Stimulated activated CD8-positive, alpha-beta memory T cell treated with anti-CD3 and anti-CD28 coated beads, Interleukin-7, amount 100 ng/mL, for 1 hour (primary cell): ENCODE data around the gene CORO2B.
"Not testable (repeated sequence)": the region's sequence is repeated elsewhere in the genome, so short reads cannot be mapped to it uniquely, and the experiment has no call there.

Source experiments
- DNase-seq, 2 donors: peaks; one replicate each; pipeline ENCODE4 v3.0.0-alpha.2; 2020; ENCODE audit warnings: low read depth in 2 of 2

The CORO2B gene

DNA sequence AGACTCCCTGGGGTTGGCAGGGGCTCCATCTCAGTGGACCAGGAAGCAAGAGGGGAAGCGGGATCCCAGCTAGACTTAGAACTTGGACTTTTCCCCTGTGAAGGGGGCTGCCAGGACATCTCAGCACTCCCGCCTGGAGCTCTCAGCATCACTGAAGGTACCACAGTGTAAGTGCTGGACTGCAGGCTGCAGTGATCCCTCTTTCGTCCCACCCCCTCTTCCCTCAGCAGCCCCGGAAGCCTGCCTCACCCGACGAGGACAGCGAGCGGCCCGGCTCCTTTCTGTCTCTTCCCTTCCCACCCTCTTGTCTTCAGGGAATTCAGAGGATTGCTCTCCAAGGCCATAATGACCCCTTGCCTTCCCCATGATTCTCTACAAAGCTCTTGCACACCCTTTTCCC lies 147.5 kb downstream of the CORO2B start:
- DNase-seq: no peak

GRCh38 chr15:68729789-68730411 lies 151.1 kb downstream of the CORO2B start:
- no peak for DNase-seq

- no peak for DNase-seq
These were observed 151.7 kb downstream of the CORO2B start for GRCh38 chr15:68730471-68730919.

GRCh38 chr15:68730976-68731897 lies 152.4 kb downstream of the CORO2B start:
- no peak for DNase-seq

GRCh38 chr15:68732451-68732850 lies 153.7 kb downstream of the CORO2B start:
- DNase-seq: no peak

DNA sequence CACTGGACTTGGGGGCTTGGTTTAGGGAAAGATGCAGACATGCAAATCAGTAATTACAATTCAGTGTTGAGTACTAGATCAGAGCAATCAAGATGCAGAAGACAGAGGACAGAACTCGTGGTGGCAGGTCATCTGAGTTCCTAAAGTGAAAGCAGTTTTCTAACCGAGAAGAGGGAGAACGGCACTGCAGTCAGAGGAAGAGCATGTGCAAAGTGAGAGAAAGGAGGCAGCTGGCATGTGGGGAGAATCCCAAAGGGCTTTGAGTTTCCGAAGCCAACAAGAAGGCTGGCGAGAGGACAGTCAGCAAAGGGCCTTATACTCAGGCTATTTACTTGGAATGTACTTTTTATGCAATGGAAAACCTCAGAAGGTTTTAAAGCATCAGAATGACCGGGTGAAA lies 154.9 kb downstream of the CORO2B start:
- DNase-seq: no peak

- DNase-seq: no peak
These were observed 155.6 kb downstream of the CORO2B start for GRCh38 chr15:68734352-68734751.

- DNase-seq: no peak
These were observed 156.1 kb downstream of the CORO2B start for GRCh38 chr15:68734881-68735280.

GRCh38 chr15:68735610-68736009 lies 156.8 kb downstream of the CORO2B start:
- DNase-seq: no peak

GRCh38 chr15:68739390-68740080 lies 160.7 kb downstream of the CORO2B start:
- no peak for DNase-seq

DNA sequence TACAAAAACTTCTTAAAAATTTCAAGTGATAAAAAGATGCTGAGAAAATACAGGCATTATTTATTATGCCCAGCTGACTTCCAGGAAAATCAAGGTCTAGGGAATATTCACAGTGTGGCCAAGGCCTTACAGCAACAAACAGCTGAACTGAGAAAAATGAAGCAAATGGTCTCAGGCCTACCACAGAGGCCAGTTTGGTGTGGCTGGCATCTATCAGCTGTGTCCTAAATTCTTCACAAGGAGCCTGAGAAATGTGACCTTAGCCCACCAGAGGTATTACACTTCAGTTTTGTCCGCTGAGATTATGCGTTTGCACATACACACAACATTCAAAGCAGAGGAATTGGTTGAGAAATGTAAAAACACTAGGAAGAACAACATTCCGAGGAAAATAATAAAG lies 164.5 kb downstream of the CORO2B start:
- no peak for DNase-seq

GRCh38 chr15:68749365-68749764 lies 170.6 kb downstream of the CORO2B start:
- DNase-seq: no peak

GRCh38 chr15:68749793-68750192 lies 171.0 kb downstream of the CORO2B start:
- DNase-seq: no peak

GRCh38 chr15:68751622-68752021 lies 172.8 kb downstream of the CORO2B start:
- no peak for DNase-seq

DNA sequence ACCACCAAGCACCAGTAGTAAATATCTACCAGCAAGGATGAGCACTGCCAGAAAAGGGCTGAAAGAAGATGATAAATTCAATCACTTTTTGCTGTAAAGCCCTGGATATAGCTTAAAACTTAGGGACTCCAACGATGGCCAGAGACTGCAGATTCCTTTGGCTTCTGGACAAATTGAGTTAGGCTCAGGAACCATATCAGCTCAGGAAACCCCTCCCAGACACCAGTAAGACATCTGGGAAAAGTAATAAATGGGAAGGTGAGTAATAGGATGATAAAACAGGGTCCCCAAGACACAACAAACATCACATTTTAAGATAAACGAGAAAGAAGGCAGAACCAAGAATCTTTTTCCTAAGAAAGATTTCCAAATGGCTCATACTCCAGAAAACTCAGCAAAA lies 176.9 kb downstream of the CORO2B start:
- DNase-seq: no peak

DNA sequence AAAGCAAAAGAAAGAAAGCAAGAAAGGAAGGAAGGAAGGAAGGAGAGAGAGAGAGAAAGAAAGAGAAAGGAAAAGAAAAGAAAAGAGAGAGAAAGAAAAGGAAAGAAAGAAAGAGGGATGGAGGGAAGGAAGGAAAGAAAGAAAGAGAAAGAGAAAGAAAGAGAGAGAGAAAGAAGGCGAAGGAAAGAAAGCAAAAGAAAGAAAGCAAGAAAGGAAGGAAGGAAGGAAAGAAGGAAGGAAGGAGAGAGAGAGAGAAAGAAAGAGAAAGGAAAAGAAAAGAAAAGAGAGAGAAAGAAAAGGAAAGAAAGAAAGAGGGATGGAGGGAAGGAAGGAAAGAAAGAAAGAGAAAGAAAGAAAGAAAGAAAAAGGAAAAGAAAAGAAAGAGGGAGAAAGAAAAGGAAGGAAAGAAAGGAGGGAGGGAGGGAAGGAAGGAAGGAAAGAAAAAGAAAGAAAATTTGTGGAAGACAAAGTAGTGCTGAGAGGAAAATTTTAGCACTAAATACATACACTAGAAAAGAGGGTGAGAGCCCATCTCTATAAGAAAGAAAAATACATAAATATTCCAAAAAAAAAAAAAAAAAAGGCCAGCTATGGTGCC lies 181.3 kb downstream of the CORO2B start:
- not testable (repeated sequence) for DNase-seq

GRCh38 chr15:68763063-68763462 lies 184.3 kb downstream of the CORO2B start:
- DNase-seq: no peak

- no peak for DNase-seq
These were observed 185.3 kb downstream of the CORO2B start for GRCh38 chr15:68764090-68764489.

GRCh38 chr15:68765602-68766368 lies 187.0 kb downstream of the CORO2B start:
- no peak for DNase-seq

- no peak for DNase-seq
These were observed 189.0 kb downstream of the CORO2B start for GRCh38 chr15:68767833-68768232.

DNA sequence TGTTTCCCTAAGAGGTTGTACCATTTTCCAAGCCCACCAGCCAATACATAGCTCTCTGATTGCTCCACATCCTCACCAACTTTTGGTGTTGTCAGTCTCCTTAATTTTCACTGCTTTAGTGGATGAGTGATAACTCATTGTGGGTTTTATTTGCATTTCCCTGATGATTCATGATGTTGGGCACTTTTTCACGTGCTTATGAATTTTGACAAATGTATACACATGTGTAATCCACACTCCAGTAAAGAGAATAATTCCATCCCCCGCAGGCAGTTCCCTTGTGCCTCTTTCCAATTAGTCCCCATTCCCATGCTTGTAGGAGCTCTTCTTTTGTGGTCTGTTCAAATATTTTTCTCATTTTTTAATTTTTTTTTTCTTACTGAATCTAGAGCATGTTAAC lies 189.5 kb downstream of the CORO2B start:
- DNase-seq: no peak
